Ovary (tissue), 3 donors: Measurements from ENCODE around the gene TMEM63B.

Experiments
- POLR2A ChIP-seq: fragments of 450-650 bp; IDR thresholded peaks from one replicate; pipeline ENCODE4 v1.6.1; 2017; ENCODE audit warnings: antibody characterized with exemption, mild to moderate bottlenecking, moderate library complexity
- TF ChIP-seq, protein P1 (sequence below), 3 donors: fragments of 450-650 bp in 2 of 3; fragments of 200-600 bp in 1 of 3; IDR thresholded peaks; one replicate each; pipeline versions ENCODE4 v1.5.1 to v1.8.0; 2016 to 2022; ENCODE audit warnings: antibody characterized with exemption in 3 of 3, mild to moderate bottlenecking in 1 of 3
- donor health status: DM: no; HTN: no; CAD: no.

DNA sequence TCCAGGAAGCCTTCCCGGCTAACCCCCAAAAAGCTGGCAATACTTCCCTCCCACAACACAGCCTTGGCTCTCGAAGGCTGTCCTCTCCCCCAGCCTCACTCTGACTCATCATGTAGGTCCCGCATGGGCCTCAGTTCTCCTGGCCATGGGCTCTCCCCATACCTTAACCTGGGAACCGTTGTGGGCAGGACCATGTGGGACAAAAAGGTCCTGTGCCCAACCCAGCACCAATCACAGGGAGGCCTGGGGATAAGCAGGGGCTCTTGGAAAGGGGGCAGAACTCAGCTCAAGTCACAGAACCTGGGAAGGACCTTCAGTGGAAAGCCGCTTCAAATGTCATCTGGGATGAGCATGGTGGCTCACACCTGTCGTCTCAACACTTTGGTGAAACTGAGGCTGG, 45.6 kb upstream of the TMEM63B start:
- no peak for TF ChIP-seq POLR2A
- TF ChIP-seq, protein P1, sequence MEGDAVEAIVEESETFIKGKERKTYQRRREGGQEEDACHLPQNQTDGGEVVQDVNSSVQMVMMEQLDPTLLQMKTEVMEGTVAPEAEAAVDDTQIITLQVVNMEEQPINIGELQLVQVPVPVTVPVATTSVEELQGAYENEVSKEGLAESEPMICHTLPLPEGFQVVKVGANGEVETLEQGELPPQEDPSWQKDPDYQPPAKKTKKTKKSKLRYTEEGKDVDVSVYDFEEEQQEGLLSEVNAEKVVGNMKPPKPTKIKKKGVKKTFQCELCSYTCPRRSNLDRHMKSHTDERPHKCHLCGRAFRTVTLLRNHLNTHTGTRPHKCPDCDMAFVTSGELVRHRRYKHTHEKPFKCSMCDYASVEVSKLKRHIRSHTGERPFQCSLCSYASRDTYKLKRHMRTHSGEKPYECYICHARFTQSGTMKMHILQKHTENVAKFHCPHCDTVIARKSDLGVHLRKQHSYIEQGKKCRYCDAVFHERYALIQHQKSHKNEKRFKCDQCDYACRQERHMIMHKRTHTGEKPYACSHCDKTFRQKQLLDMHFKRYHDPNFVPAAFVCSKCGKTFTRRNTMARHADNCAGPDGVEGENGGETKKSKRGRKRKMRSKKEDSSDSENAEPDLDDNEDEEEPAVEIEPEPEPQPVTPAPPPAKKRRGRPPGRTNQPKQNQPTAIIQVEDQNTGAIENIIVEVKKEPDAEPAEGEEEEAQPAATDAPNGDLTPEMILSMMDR (IDR thresholded peaks at IDR 0.05) = no peak
